GM12865 (cell line): ENCODE results near the gene SFXN4.

Experiments used
- DNase-seq: peaks from one replicate; pipeline ENCODE4 v3.0.0; 2010; ENCODE audit warnings: low read depth
- H3K4me3 ChIP-seq: 2 replicates; pipeline ENCODE4 v1.5.1; 2011; ENCODE audit warnings: mild to moderate bottlenecking, low read depth, low read length, control low read depth
- TF ChIP-seq, protein P1 (sequence below): IDR thresholded peaks from 2 replicates; pipeline ENCODE4 v1.5.1; 2011; ENCODE audit warnings: low read length, control low read depth, low read depth, inconsistent platforms; ENCODE audit not compliant: insufficient read depth; ENCODE audit errors: missing control alignments

SFXN4 gene

DNA sequence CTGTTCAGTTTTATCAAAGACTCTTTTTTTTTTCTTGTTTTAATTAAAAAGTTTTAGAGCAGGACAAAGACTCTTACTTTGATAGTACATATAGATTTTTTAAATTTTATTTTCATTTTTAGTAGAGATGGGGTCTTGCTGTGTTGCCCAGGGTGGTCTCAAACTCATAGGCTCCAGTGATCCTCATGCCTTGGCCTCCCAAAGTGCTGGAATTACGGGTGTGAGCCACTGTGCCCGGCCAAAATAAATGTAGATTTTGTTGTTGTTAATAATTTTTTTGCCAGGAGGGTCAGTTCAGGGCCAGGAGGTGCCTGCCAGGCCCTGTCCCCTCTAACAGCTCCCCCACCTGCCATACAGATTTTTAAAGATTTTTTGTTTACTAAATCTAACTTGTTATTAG is 44.6 kb downstream of the SFXN4 start:
- TF ChIP-seq, protein P1, sequence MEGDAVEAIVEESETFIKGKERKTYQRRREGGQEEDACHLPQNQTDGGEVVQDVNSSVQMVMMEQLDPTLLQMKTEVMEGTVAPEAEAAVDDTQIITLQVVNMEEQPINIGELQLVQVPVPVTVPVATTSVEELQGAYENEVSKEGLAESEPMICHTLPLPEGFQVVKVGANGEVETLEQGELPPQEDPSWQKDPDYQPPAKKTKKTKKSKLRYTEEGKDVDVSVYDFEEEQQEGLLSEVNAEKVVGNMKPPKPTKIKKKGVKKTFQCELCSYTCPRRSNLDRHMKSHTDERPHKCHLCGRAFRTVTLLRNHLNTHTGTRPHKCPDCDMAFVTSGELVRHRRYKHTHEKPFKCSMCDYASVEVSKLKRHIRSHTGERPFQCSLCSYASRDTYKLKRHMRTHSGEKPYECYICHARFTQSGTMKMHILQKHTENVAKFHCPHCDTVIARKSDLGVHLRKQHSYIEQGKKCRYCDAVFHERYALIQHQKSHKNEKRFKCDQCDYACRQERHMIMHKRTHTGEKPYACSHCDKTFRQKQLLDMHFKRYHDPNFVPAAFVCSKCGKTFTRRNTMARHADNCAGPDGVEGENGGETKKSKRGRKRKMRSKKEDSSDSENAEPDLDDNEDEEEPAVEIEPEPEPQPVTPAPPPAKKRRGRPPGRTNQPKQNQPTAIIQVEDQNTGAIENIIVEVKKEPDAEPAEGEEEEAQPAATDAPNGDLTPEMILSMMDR: no peak
- no peak overlapping the region for H3K4me3 ChIP-seq
- no peak for DNase-seq

DNA sequence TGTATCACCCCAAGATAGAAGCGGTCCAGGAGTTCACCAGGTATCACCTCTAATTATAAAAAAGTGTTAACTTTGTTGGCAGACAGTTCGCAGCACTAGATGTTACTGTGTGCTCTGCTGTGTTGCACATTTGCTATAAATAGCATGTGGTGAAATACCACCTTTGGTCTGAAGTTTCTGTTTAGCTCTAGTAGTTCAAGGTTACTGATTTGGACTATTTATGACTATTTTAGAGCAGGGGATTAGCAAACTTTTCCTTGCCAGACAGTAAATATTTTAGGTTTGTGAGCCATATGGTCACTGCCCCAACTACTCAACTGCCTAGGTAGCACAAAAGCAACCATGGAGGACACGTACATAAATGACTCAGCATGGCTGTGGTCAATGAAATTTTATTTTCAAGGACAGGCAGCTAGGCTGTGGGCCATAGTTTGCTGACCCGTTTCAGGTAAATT is 45.1 kb downstream of the SFXN4 start:
- TF ChIP-seq, protein P1: no peak
- peak; percentile 90 for DNase-seq
- no peak overlapping the region for H3K4me3 ChIP-seq

DNA sequence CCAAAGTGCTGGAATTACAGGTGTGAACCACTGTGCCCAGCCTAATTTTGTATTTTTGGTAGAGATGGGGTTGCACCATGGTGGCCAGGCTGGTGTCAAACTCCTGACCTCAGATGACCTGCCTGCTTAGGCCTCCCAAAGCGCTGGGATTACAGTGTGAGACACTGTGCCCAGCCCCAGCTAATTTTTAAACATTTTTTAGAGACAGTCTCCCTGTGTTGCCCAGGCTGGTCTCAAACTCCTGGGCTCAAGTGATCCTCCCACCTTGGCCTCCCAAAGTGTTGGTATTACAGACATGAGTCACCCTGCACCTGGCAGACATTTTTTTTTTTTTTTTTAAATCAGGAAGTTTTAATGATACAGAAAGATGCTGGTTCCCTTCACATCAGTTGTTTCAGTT is 46.1 kb downstream of the SFXN4 start:
- no peak overlapping the region for H3K4me3 ChIP-seq
- TF ChIP-seq, protein P1: no peak
- DNase-seq: no peak

- TF ChIP-seq, protein P1: no peak
- H3K4me3 ChIP-seq: no peak overlapping the region
- DNase-seq: no peak
Measured at GRCh38 chr10:119118231-119118630, 47.3 kb downstream of the SFXN4 start.

- TF ChIP-seq, protein P1: no peak
- no peak overlapping the region for H3K4me3 ChIP-seq
- DNase-seq: no peak
Measured at GRCh38 chr10:119116326-119116951, 49.1 kb downstream of the SFXN4 start.

- TF ChIP-seq, protein P1: no peak
- no peak for DNase-seq
- no peak overlapping the region for H3K4me3 ChIP-seq
Measured at GRCh38 chr10:119115926-119116325, 49.6 kb downstream of the SFXN4 start.
